Liver (tissue), 9 donors: ENCODE measurements around the gene PGAP6. TPM values are rescaled to one million over a fixed set of nuclear protein-coding genes. Genes with fewer than 3 reads are reported as not detected.
"Not testable (repeated sequence)": the region's sequence is repeated elsewhere in the genome, so short reads cannot be mapped to it uniquely, and the experiment has no call there.

Source experiments
- DNase-seq: peaks from one replicate; pipeline ENCODE4 v3.0.0-alpha.2; 2017; ENCODE audit warnings: low spot score
- H3K27ac ChIP-seq, 2 donors: one replicate each; pipeline ENCODE4 v1.7.0; 2013; ENCODE audit warnings: inconsistent platforms in 2 of 2, low read length in 2 of 2, control low read depth in 1 of 2, low read depth in 1 of 2, mild to moderate bottlenecking in 1 of 2
- H3K27me3 ChIP-seq, 4 donors: one replicate each; pipeline versions ENCODE4 v1.6.1 to v1.7.0; 2013; ENCODE audit warnings: low read length in 3 of 4, inconsistent platforms in 1 of 4, mild to moderate bottlenecking in 1 of 4, moderate library complexity in 1 of 4; ENCODE audit not compliant: control insufficient read depth in 4 of 4, insufficient read depth in 4 of 4
- H3K36me3 ChIP-seq, 4 donors: one replicate each; pipeline versions ENCODE4 v1.6.1 to v1.7.0; 2013; ENCODE audit warnings: low read length in 3 of 4, mild to moderate bottlenecking in 3 of 4, low read depth in 1 of 4, moderate library complexity in 1 of 4; ENCODE audit not compliant: control insufficient read depth in 4 of 4, insufficient read depth in 3 of 4
- H3K4me1 ChIP-seq, 4 donors: one replicate each; pipeline versions ENCODE4 v1.6.1 to v1.7.0; 2013; ENCODE audit warnings: low read length in 3 of 4, mild to moderate bottlenecking in 3 of 4, moderate library complexity in 1 of 4; ENCODE audit not compliant: control insufficient read depth in 4 of 4, insufficient read depth in 4 of 4
- H3K4me3 ChIP-seq, 3 donors: one replicate each; pipeline versions ENCODE4 v1.6.1 to v1.7.0; 2013; ENCODE audit warnings: low read length in 3 of 3, control low read depth in 1 of 3, low read depth in 1 of 3, mild to moderate bottlenecking in 1 of 3
- H3K9ac ChIP-seq, 2 donors: one replicate each; pipeline ENCODE4 v1.7.0; 2013; ENCODE audit warnings: low read length in 2 of 2, mild to moderate bottlenecking in 2 of 2, moderate library complexity in 2 of 2, control low read depth in 1 of 2, low read depth in 1 of 2
- H3K9me3 ChIP-seq, 4 donors: one replicate each; pipeline versions ENCODE4 v1.6.1 to v1.7.0; 2013; ENCODE audit warnings: low read length in 3 of 4; ENCODE audit not compliant: control insufficient read depth in 4 of 4
- CTCF ChIP-seq: fragments of 150-350 bp; IDR thresholded peaks from 2 replicates; pipeline ENCODE4 v1.5.1; 2017; ENCODE audit warnings: improper control_type of control experiment, low read depth, low read length; ENCODE audit not compliant: missing input control
- EGR1 ChIP-seq, 2 donors: IDR thresholded peaks; 2 replicates each; pipeline ENCODE4 v1.6.1; 2016 to 2018; ENCODE audit warnings: antibody characterized with exemption in 2 of 2, low read depth in 2 of 2
- FOXA1 ChIP-seq: IDR thresholded peaks from 2 replicates; pipeline ENCODE4 v1.6.1; 2016; ENCODE audit warnings: antibody characterized with exemption
- GABPA ChIP-seq, 2 donors: IDR thresholded peaks in 1 of 2; conservative IDR thresholded peaks in 1 of 2; 2 replicates each; pipeline ENCODE4 v1.6.1; 2016; ENCODE audit warnings: antibody characterized with exemption in 2 of 2, mild to moderate bottlenecking in 1 of 2, moderate library complexity in 1 of 2
- HNF4G ChIP-seq: IDR thresholded peaks from 2 replicates; pipeline ENCODE4 v1.6.1; 2016; ENCODE audit warnings: antibody characterized with exemption
- JUND ChIP-seq, 2 donors: IDR thresholded peaks; 2 replicates each; pipeline ENCODE4 v1.6.1; 2016; ENCODE audit warnings: antibody characterized with exemption in 2 of 2
- MAX ChIP-seq: IDR thresholded peaks from 2 replicates; pipeline ENCODE4 v1.6.1; 2016; ENCODE audit warnings: antibody characterized with exemption
- NR2F2 ChIP-seq: IDR thresholded peaks from 2 replicates; pipeline ENCODE4 v1.6.1; 2016; ENCODE audit warnings: antibody characterized with exemption
- RAD21 ChIP-seq, 2 donors: IDR thresholded peaks; 2 replicates each; pipeline ENCODE4 v1.6.1; 2016; ENCODE audit warnings: antibody characterized with exemption in 2 of 2, mild to moderate bottlenecking in 2 of 2
- SP1 ChIP-seq: IDR thresholded peaks from 2 replicates; pipeline ENCODE4 v1.6.1; 2018; ENCODE audit warnings: antibody characterized with exemption, mild to moderate bottlenecking
- TAF1 ChIP-seq: conservative IDR thresholded peaks from 2 replicates; pipeline ENCODE4 v1.6.1; 2016; ENCODE audit warnings: antibody characterized with exemption, mild to moderate bottlenecking
- ZBTB33 ChIP-seq: IDR thresholded peaks from 2 replicates; pipeline ENCODE4 v1.6.1; 2016; ENCODE audit warnings: antibody characterized with exemption
- WGBS: extraction: QIAGEN DNeasy Blood & Tissue Kit; methylation state at CpG from one replicate; pipeline ENCODE4 v1.1.7; 2013; 5-methylcytosine and 5-hydroxymethylcytosine counted together
- polyA plus RNA-seq, 2 donors: library from polyadenylated mRNA; stranded (reverse) in 1 of 2; unstranded in 1 of 2; fragments of 200-250 nt in 1 of 2; fragments of >200 nt in 1 of 2; fragmentation: Nextera tagmentation in 1 of 2; extraction: Ambion mirVana in 1 of 2; gene quantifications; one replicate each; pipeline versions ENCODE4 v1.2.1 to v1.2.3, GENCODE V29; 2013 to 2015
- total RNA-seq, 2 donors: library from RNA; depleted of rRNA; stranded (reverse); fragments of >200 nt; gene quantifications; one replicate each; pipeline ENCODE4 v1.2.3, GENCODE V29; 2014
- donor health status: healthy.
- donor health status: healthy.
- donor health status: healthy.
- donor health status: healthy.
- donor health status: healthy.

PGAP6 gene
- total and polyA plus RNA-seq, 4 donors, result 18.9 to 50.5 (median 38.0) TPM

GRCh38 chr16:424033-424622 lies 42.4 kb upstream of the PGAP6 start (continued):
- peak; percentile 49 for TF ChIP-seq ZBTB33
- no peak for TF ChIP-seq GABPA (IDR thresholded peaks at IDR 0.05 in 1 of 2, conservative IDR thresholded peaks at IDR 0.05 in 1 of 2)
- TF ChIP-seq EGR1 (IDR thresholded peaks at IDR 0.05; ENCODE audit: low read depth in 2 of 2), result no peak
- peak; percentile 30 for TF ChIP-seq MAX
- TF ChIP-seq NR2F2, result no peak
- TF ChIP-seq TAF1, result no peak
- no peak for TF ChIP-seq HNF4G
- no peak for TF ChIP-seq FOXA1
- TF ChIP-seq SP1, result no peak
- TF ChIP-seq CTCF, result no peak

GRCh38 chr16:422179-422578 lies 40.4 kb upstream of the PGAP6 start:
- H3K27ac ChIP-seq, H3K9me3 ChIP-seq, H3K27me3 ChIP-seq, H3K36me3 ChIP-seq, H3K9ac ChIP-seq, DNase-seq, H3K4me3 ChIP-seq: not testable (repeated sequence)
- WGBS, result 95% methylated on average over 13 of the region's 13 CpGs
- H3K4me1 ChIP-seq, result peaks cover 4 to 24% (median 18%) of the 10 kb centered on the region in 4 donors

GRCh38 chr16:415170-415498 lies 33.4 kb upstream of the PGAP6 start:
- WGBS, result 97% methylated on average over 3 of the region's 3 CpGs
- not testable (repeated sequence) for H3K9ac ChIP-seq, H3K4me3 ChIP-seq, DNase-seq, H3K9me3 ChIP-seq, H3K27me3 ChIP-seq, H3K4me1 ChIP-seq, H3K27ac ChIP-seq
- peaks cover 6 to 16% (median 11%) of the 10 kb centered on the region in 4 donors for H3K36me3 ChIP-seq

GRCh38 chr16:414395-415169 lies 32.8 kb upstream of the PGAP6 start:
- no peak overlapping the region for H3K27ac ChIP-seq
- no peak overlapping the region for H3K4me3 ChIP-seq
- no peaks in the 10 kb centered on the region for H3K27me3 ChIP-seq
- peaks cover 10 to 21% (median 13%) of the 10 kb centered on the region in 4 donors for H3K36me3 ChIP-seq
- DNase-seq, result no peak
- WGBS, result 91% methylated on average over 21 of the region's 21 CpGs
- H3K9me3 ChIP-seq, result no peaks in the 10 kb centered on the region
- H3K4me1 ChIP-seq, result no peaks in the 10 kb centered on the region
- no peak overlapping the region for H3K9ac ChIP-seq
- TF ChIP-seq JUND (IDR thresholded peaks at IDR 0.05) (no peak), RAD21 (IDR thresholded peaks at IDR 0.05) (no peak), ZBTB33 (no peak), CTCF (no peak), GABPA (IDR thresholded peaks at IDR 0.05 in 1 of 2, conservative IDR thresholded peaks at IDR 0.05 in 1 of 2) (no peak), EGR1 (IDR thresholded peaks at IDR 0.05; ENCODE audit: low read depth in 2 of 2) (no peak), HNF4G (no peak), FOXA1 (no peak), NR2F2 (no peak)
